GM18868 (cell line): ENCODE results near the gene GRID1.
"Not testable (repeated sequence)": the region's sequence is repeated elsewhere in the genome, so short reads cannot be mapped to it uniquely, and the experiment has no call there.

Source experiments
- ATAC-seq: cut with Tn5 transposase; IDR thresholded peaks from one replicate; pipeline ENCODE4 v1.9.1; 2021; ENCODE audit warnings: mild to moderate bottlenecking, moderate library complexity; ENCODE audit not compliant: unreplicated experiment

Gene GRID1

DNA sequence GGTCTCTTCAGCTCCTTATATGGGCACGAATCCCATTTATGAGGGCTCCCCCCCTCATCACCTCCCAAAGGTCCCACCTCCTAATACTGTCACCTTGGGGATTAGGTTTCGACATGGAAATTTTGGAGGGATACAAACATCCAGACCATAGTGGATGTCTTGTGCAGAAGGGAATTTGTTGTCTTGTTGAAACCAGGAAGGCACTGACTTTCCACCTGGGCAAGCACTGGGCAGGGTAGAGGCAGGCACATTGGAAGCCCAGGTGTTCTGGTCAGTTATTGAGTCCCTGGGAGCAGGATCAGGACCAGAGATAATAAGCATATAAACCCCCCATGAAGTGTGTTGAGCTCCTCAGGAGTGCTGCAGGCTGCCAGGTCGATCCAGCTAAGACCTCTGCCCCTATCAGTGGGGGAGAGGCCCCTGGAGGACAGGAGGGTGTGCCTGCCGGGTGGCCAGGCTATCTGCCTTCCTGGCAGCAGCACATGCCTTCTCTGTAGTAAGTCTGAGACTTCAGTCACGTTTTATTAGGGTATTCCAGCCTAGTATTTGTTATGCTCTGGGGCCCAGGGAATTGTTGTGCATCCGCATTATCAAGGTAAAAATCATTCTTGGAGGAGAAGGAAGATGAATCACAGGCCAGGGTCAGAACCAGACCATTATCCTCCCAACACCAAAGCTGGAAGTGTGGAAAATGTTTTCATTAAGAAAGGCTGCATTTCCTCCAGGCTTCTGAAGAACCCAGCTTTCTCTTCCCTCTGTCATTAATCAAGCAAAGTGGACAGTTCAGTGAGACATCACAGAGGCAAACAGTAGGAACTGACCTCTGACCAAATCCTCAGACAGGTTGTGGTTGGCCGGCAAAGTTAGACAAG, 503.1 kb downstream of the GRID1 start:
- ATAC-seq, result no peak

DNA sequence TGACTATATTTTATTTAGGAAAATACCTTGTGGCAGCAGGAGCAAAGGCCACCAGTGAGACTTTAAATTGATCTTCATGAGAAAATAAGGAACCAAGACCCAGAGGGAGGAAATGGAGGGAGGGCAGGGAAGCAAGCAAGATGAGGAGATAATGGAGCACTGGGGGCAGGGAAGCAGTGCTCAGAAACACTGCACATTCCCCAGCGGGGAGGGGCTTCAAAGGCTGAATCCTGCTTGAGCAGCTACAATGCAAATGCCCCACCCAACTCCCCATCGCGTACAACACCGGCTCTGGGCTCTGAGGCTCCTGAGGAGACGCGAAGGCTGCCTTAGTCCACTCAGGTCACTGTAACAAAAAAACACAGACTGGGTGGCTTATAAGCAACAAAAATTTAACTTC, 503.8 kb downstream of the GRID1 start:
- ATAC-seq, result no peak

GRCh38 chr10:85861513-85862197, 504.9 kb downstream of the GRID1 start:
- ATAC-seq, result no peak

- no peak for ATAC-seq
These were observed 506.7 kb downstream of the GRID1 start for GRCh38 chr10:85859859-85860258.

- ATAC-seq, result no peak
These were observed 507.6 kb downstream of the GRID1 start for GRCh38 chr10:85858776-85859515.

- ATAC-seq, result no peak
These were observed 508.8 kb downstream of the GRID1 start for GRCh38 chr10:85857791-85858190.

DNA sequence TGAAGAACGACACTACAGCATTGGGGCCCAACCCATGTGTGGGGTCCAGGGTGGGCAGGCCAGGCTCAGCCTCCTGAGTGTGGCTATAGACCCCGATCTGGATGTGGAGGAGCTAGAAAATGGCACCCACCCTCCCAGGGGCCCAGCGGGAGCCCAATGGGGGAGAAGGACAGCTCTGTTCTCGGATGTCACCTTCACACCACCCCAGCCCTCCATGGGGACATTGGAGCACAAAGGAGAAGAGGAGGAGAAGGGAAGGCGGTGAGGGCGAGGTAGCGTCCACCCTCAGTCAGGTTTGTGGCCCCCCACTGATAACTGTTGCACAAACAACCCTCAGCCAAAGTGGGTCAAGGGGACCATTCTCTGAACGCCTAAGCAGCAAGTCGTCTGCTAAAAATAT, 509.3 kb downstream of the GRID1 start:
- no peak for ATAC-seq

DNA sequence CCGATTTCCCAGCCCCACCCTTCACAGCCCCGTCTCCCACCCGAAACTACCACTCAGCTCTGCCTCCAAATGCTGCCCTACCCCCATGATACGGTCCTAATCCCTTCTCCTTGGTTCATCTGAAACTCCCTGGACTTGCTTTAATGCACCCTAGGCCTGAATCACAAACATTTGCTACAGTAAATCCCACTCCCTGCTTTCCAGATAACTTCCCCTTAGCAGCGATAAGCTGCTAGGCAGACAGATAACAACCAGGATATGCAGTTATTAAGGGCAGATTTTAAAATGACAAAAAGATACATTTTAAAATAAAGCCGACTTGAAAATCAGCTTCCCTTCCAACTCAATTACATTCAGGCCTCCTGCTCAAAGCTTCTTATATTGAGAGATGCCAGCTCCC, 514.7 kb downstream of the GRID1 start:
- no peak for ATAC-seq

DNA sequence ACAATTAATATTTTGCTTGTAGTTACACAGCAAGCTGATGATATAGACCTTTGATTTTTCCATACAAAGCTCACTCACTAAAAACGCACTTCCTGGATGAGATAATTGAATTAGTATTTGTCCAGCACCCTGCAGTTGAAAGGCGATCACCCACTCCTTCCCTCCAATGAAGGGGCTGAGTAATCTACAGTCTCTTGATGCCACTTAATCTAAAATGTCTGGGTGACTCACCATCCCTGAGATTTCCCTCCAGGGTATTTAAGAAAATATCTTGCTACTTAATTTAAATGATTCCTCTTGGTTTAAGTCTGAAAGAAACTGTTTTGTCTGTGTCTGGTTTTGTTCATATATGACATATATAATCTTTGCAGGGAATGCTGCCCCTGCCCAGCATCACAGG, 515.3 kb downstream of the GRID1 start:
- no peak for ATAC-seq

DNA sequence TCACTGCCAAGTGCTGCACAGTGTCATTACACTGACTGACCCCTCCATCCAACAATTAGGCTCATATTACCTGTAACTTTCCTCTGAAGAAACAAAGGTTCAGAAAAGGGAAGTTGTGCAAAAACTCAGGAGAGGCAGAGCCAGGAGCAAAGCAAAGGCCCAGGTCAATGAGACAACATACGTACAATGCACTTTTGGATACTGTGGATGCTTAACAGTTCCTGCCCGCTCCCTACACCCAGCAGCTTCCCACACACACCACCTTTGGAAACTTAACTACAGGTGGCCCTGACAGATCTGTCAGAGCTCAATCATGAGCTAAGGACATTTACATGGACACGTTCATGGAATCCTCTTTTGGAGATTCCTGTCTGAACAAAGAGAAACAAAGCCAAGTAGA, 515.9 kb downstream of the GRID1 start:
- no peak for ATAC-seq

GRCh38 chr10:85849315-85849714, 517.3 kb downstream of the GRID1 start:
- ATAC-seq, result no peak

- ATAC-seq, result no peak
These were observed 517.8 kb downstream of the GRID1 start for GRCh38 chr10:85848756-85849155.

DNA sequence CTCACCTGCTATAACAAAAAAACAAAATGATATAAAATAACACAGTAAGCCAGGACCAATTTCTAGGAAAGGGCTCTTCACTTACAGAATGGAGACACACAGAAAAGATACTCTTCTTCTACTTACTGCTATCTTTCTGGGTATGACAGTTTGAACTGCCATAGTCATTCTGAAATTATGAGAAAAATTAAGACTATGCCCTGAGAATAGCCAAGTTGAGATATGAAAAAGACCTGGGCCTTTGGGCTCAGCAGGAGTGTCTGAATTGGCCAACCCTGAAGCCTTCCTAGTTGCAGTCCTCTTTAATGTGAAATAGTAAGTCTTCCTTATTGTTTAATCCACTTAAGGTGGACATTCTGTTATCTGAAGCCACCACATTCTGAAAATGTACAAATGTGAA, 519.5 kb downstream of the GRID1 start:
- no peak for ATAC-seq

GRCh38 chr10:85838660-85839059, 527.9 kb downstream of the GRID1 start:
- not testable (repeated sequence) for ATAC-seq

DNA sequence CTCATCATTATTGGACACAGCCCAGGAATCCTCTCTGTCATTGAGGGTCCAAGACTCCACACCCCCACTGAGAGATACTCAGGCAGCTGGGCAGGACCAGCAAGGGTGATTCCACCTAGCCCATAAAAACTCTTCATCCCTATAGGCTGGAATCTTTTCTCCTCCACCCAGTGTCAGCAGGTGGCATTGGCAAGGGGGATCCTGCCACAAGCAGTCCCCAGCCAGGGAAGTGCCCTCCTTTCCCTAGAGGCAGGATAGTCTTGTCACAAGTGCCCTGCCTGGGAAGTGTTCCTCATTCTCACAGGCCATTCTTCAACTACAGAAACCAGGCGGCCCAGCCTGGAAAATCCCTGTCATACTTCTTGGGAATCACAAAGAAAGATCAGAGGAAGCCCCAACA, 533.6 kb downstream of the GRID1 start:
- no peak for ATAC-seq

GRCh38 chr10:85831422-85831821, 535.2 kb downstream of the GRID1 start:
- no peak for ATAC-seq

GRCh38 chr10:85826377-85826776, 540.2 kb downstream of the GRID1 start:
- ATAC-seq, result no peak

GRCh38 chr10:85811405-85811804, 555.2 kb downstream of the GRID1 start:
- ATAC-seq, result no peak

DNA sequence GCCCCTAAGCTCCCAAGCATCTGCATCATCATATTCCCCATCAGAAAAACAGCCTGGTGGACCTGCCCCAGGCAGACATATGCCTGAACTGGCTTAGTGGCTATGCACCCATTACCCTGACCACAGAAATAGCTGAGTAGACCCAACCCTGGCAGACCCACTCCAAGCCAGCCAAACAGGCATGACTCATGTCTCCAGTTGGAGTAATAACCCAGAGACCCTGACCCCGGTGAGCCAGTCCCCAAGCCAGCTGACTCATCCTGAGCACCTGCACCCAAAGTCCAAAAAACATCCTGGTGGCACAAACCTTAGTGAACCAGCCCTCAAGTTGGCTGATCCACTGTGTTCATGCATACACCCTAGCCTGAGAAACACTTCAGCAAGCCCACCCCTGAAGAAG, 555.9 kb downstream of the GRID1 start:
- no peak for ATAC-seq

GRCh38 chr10:85795460-85795859, 571.1 kb downstream of the GRID1 start:
- no peak for ATAC-seq

GRCh38 chr10:85794553-85794952, 572.0 kb downstream of the GRID1 start:
- ATAC-seq, result no peak

DNA sequence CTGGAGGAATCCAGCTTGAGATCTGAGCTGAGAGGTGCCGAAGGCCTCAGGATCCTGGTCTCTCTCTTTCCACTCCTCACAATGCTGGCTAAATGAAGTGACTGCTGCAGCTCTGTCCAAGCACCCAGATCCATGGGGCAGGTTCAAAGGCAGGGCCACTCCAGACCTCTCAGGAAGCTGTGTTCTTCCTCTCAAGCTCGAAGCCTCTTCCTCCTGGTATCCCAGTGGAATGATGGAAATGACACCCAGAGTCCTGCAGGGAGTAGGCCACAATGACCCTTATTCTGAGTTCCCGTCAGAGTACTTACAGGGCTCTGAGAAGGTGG, 574.1 kb downstream of the GRID1 start:
- ATAC-seq, result no peak
